GM04503 (cell line): ENCODE data around the gene SPINT2.

Source experiments
- DNase-seq: peaks from one replicate; pipeline ENCODE4 v3.0.0-alpha.2; 2012; ENCODE audit warnings: low read depth

Gene SPINT2

DNA sequence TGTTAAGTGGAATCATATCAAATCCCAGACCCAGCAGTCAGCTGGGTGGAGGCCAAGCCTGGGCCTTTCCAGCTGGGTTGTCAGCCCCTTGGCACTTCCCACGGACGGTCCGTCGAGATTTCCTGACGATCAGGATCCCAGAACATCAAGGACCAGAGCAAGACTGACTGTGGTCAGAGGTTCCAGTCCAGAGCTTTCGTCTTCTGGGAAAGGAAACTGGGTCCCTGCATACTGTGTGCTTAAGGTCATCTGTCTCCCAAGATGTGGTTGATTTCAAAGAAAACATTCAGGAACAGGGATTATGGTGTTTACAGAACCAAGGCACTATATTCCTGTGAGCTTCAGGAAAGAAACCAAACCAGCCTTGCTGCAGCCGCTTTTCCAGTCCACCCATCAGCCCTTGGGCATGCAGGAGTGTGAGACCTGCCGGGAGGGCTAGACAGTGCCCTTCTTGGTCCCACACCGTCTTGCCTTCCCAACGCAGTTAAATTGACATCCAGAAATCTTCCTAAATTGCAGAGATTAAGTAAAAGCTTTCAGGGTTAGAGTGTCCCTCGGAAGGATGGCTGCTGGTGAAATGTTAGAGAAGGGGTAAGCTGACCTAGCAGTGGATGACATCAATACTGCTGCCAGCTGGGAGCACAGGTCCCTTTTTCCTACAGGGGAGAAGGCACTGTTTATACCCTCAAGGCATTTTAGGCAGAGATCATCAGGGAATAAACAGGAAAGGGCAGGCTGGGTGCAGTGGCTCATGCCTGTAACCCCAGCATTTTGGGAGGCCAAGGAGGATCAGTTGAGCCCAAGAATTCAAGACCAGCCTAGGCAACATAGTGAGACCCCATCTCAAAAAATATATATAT is 34.7 kb downstream of the SPINT2 start:
- DNase-seq = no peak

DNA sequence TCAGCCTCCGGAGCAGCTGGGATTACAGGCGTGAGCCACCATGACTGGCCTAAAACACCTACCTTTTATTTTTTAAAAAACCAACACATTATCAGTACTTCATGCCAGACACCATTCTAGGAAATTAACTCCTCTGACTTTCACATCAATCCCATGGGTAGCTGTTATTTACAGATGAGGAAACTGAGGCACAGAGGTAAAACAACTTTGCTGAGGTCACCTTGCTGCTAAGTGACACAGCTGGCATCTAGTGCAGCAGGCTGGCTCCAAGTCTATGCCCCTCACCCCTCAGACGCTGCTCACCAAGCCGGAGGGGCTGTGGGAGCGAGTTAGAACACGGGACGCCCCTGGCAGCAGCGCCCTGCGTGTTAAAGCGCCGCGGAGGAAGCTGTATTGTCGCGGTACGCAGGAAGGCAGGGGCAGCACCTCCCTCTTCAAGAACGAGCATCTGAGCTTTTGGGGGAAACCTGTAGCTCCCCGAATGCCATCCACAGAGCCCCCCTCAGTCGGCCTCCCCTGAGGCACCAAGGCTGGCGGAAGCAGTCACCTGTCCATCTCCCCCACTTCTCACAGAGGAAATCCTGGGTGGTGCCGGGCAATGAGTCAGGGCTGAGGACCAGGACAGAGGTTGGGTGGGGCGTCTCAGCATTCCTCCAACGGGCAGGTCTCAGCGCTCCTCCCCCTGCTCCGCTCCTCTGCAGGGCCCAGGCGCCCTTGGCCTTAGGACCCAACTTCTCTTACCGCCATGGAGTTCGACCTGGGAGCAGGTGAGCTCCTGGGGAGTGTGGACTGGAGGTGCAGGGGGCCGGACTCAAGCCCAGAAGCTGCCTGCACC is 39.4 kb downstream of the SPINT2 start, which contains the start of gene C19orf33:
TSS of gene C19orf33 (plus strand) at position 735 of the 835 bp plus-strand sequence. CDS start at position 746, 11 bp downstream.
- DNase-seq = no peak

DNA sequence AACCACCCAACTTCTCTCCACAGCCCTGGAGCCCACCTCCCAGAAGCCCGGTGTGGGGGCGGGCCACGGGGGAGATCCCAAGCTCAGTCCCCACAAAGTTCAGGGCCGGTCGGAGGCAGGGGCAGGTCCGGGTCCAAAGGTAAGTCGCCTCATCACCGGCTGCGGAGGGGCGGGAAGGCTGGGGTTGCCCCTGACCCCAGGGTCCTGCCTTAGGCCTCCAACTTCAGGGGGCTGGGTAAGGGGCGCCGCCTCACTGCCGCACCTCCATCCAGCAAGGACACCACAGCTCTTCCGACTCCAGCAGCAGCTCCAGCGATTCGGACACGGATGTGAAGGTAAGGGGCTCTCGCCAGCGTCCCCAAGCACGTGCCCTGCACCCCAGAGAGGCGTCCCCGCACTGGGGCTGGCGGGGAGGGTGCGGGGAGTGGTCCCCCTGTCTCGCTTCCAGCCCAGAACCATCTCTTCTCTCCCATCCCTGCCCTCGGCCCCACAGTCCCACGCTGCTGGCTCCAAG is 40.0 kb downstream of the SPINT2 start:
- DNase-seq = no peak

DNA sequence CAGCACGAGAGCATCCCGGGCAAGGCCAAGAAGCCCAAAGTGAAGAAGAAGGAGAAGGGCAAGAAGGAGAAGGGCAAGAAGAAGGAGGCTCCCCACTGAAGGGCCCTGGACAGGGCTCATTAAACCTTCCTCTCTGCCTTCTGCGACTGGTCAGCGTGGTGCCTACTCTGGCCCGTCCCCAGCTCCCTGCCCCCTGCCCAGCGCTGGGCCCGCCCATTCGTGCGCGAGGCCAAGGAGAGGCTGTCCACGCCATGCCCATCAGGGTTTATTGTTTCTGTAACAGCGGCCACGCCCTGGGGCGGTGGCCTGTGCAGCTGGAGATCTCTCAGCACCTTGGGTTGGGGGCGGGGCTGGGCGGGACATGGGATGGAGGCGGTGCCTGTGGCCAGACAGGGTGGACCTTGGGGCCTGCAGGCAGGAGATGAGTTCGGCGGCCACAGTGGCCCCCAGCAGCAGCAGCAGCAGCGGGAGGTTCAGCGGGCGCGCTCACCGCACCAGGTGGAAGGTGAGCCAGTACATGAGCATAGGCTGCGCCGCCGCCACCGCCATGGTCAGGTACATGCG is 40.6 kb downstream of the SPINT2 start:
- DNase-seq = no peak

DNA sequence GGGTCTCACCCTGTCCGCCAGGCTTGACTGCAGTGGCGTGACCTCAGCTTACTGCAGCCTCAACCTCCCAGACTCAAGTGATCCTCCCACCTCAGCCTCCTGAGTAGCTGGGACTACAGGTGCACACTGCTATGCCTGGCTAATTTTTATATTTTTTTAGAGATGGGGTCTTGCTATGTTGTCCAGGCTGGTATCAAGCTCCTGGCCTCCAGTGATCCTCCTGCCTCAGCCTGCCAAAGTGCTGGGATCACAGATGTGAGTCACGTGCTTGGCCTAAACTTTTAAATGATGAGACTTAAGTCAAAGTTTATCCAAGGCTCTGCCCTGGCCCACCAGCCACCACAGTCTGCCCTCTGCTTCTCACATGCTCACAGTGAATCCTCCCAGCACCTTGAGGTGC is 41.9 kb downstream of the SPINT2 start:
- no peak for DNase-seq

DNA sequence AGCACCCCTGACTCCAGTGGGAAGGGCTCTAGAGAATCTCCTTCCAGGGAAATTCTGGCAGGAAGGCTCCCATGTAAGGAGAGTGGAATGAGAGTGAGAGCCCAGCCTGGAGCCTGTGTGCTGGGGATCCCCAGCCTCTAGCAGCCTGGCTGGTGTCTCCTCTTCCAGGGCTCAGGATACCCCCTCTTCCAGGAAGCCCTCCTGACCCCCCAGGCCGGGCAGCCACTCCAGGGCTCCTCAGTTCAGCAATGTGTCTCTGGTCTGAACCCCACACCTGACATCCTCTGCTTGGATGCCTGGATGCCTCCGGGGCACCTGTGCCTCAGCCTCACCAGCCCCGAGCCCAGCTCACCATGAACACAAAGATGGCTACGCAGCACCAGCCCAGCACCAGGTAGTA is 42.7 kb downstream of the SPINT2 start:
- no peak for DNase-seq

DNA sequence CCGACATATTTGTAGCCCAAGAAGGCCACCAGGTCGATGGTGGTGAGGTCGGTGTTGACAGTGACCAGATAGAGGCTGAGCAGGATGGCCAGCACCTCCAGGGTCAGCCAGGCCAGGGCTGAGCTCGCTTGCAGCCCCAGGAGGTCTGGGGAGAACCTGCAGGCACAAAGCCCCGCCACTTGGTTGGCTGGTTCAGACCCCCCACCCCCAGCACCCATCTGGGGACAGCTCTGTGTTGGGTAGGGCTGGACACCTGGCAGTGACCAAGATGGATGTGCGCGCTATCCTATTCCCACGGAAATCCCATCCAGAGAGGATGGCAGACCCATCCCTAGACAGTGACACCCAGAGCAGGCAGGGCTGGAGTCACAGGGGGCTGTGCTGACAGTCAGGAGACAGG is 43.2 kb downstream of the SPINT2 start:
- no peak for DNase-seq

DNA sequence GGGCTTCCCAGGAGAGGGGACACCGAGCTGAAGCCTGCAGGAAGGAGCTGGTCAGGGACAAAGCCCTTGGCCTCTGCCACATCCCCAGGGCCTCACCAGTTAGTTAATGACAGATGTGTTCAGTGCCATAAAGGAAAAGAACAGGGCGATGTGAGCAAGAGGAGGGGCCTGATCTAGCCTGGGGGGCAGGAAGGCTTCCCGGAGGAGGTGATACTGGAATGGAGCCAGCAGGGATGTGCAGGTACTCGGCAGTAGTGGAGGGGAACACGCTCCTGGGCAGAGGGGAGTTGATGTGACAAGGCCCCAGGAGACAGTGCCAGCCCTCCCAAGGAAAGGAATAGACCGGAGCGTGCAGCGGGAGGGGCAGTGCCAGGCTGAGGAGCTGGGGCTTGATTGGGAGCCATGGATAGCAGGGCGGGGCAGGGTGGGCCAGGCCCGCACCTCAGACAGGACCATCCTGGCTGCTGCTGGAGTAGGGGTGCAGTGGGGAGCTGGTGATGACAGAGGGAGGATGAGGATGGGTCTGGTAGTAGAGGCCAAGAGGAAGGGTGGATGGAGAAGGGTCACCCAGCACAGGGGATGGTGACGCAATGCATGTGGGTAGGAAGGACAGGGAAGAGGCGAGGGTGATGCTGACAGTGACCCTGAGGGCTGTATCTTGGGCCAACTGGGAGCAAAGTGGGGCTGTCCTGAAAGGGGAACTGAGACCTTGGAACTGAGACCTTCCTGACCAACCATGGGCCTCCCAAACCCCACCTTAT is 43.8 kb downstream of the SPINT2 start:
- no peak for DNase-seq

DNA sequence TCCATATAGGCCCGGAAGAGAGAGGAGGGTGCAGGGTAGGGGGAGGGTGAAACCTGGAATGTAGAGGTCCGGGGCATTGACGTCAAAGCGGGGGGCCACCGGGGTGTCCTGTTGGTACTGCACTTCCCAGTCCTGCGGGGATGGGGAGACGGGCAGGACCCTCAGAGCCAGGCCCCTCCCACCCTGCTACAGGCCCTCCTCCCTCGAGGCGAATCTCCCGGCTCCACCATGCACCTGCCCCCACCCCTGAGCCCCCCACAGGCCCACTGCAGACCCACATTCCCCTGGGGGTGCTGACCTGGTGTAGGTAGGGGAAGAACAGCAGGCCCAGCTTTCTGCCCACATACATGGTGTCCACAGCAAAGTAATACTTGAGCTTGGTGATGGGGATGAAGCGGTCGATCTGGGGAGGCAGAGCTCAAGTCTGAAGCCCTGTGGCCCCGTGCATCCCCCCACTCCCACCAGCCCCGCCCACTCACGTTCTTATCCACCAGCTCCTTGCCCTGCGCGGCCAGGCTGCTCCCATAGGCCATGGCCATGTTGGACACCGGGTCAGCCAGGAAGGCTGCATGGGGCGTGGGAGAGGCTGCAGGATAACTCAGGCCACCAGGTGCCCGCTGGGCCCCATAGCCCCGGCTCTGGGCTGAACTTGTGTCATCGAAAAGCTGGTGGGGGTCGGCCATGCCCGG is 44.7 kb downstream of the SPINT2 start:
- DNase-seq = no peak

DNA sequence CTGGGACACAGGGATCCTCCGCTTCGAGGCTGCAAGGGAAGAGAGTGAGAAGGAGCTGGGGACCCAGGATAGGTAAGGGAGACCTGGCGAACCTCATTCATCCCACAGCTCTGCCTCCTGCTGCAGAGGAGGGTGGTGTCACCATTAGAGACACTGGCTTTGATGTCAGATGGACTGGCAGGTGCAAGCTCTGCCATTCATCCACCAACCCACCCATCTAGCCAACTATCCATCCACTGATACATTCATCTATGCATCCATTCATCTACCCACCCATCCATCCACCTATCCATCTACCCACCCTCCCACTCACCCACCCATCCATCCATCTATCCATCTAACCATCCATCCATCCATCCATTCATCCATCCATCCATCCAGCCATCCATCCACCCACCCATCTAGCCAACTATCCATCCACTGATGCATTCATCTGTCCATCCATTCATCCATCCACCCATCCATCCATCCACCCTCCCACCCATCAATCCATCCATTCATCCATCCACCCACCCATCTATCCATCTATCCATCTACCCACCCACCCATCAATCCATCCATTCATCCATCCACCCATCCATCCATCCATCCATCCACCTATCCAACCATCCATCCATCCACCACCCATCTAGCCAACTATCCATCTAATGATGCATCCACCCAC is 45.4 kb downstream of the SPINT2 start:
- DNase-seq = no peak

DNA sequence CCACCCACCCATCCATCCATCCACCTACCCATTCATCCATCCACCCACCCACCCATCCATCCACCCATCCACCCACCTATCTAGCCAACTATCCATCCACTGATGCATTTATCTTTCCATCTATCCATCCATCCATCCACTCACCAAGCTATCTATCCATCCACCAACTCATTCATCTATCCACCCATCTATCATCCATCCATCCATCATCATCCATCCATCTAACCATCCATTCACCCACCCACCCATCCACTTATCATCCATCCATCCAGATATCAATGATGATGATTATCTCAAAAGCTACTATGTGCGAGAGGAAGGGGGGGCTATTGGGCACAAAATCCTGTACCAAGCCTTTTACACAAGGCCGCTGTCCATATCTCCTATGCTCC is 45.9 kb downstream of the SPINT2 start:
- DNase-seq = no peak

DNA sequence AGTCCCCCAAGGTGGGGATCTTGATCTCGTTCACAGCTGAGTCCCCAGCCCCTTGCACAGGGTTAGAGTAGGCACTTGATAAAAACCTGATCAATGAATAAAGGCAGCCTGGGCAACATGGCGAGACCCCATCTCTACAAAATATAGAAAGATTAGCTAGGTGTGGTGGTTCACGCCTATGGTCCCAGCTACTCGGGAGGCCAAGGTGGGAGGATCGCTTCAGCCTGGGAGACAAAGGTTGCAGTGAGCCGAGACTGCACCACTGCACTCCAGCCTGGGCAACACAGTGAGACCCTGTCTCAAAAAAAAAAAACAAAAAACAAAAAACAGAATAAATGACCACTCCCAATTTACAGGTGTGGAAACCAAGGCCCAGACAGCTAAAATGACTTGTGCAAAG is 46.6 kb downstream of the SPINT2 start:
- DNase-seq = no peak

DNA sequence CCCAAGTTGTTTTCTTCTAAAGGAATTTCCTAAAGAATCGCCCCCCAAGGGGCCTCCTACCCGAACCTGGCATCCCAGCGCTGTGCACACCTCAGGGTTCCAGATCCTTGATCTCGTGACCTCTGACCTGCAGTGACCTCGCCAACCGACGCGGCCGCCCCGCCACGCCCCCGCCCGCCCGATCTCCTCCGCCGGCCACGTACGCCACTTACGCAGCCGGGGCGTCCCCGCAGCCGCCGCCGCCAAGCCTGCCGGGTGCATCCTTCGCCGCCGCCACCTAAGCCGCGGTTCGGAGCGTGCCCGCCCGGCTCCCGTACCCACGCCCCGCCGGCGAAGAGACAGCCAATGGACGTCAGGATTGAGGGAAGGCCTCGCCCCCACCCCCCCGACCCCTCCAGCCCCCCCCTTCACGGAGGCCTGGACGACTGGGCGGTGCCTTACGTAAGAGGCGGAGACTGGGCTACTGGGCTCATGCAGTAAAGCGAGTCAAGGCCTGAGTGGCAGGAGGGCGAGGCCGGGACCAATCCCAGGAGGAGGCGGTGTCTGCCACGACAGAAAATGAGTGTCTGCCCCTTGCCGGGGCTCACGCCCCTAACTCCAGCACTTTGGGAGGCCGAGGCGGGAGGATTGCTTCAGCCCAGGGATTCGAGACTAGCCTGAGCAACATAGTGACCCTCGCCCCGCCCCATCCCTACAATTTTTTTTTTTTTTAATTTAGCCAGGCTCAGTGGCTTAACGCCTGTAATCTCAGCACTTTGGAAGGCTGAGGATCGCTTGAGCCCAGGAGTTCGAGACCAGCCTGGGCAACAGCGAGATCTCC is 51.5 kb downstream of the SPINT2 start, which contains the start of gene YIF1B:
TSS of gene YIF1B (minus strand) at position 291 of the 820 bp plus-strand sequence. CDS start at position 261, 30 bp downstream.
- peak; percentile 76 for DNase-seq

DNA sequence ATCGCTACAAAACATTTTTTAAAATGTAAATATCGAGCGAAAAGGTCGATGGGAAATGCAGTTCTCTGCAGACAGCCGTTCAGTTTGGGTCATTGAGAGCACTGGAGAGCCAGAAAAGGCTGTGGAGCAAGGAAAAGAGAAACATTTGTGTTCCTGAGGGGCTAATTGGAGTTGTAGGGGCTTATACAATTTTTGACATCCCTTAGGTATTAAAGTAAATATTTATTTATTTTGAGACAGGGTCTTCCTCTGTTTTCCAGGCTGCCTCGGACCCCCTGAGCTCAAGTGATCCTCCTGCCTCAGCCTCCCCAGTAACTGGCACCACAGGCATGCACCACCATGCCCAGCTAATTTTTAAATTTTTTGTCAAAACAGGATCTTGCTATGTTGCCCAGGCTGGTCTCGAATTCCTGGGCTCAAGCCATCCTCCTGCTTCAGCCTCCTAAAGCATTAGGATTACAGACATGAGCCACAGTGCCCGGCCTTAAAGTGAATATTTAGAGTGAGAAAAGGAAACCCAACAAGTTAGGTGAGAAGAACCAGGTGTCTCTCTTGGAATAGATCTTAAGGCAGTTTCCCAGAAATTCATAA is 52.2 kb downstream of the SPINT2 start:
- no peak for DNase-seq

DNA sequence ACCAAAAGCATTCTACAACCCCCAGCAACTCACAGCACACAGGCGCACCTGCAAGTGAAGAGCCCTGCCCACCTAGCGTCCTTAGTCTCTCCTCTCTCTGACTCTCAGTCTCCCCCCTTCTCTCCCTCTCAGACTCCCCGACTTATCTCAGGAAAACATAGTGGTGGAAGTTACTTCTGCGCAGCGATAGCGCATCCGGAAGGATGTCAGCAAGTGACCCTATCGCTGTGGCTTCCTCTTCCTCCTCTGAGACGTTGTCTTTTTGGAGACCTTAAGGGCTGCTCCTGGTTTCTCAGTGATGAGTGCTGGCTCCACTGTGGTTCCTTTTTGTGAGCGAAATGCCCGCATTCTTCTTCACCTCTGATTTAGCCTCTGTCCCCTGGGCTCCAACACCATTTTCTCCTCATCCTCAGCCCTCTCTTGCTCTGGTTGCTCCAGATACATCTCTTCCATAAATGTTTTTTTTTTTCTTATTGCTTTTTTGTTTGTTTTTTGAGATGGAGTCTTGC is 52.8 kb downstream of the SPINT2 start:
- no peak for DNase-seq

DNA sequence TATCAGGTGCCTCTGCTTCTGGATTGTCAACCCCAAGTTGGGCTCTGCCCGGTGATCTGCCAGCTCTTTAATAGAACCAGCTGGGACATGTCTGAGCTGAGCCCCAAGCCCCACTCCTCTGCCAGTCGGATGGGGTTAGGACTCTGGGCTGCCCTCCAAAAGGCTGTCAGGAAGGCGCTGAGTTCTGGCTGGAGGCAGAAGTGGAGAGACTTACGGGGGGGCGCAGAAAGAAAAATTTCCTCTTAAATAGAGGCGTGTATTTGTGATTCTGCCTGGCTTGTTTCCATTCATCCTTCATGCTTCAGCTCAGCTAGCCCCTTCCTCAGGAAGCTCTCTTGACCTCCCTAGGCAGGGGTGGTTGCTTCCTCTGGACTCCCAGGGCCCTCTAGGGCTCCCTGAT is 54.3 kb downstream of the SPINT2 start:
- no peak for DNase-seq

DNA sequence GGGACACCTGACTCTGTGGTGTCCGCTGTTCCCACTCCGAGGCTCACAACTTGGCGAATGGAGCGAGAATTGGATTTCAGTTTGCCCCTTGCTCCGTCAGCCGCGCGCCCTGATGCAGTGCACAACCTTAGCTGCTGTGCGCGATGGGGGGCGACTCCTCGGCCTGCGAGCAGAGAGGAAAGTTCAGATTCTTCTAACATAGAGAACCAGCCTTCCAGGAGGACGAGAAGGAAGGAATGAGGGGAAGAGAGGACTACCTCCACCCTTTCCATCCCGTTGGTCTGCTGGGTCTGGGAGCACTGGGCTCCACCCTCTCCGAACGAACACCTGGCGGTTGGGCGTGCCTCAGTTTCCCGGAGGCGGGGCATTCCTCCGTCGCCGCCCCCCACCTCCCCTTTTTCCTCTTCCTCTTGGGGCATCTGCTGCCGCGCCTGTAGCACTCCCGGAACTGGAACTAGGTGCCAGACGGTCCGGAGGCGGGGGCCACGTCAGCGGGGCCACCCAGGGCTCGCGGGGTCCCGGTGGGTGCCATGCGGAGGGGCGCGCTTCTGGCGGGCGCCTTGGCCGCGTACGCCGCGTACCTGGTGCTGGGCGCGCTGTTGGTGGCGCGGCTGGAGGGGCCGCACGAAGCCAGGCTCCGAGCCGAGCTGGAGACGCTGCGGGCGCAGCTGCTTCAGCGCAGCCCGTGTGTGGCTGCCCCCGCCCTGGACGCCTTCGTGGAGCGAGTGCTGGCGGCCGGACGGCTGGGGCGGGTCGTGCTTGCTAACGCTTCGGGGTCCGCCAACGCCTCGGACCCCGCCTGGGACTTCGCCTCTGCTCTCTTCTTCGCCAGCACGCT is 55.3 kb downstream of the SPINT2 start, which contains the start of gene KCNK6:
TSS of gene KCNK6 (plus strand) at position 425 of the 838 bp plus-strand sequence. CDS start at position 531, 106 bp downstream.
- DNase-seq = no peak

DNA sequence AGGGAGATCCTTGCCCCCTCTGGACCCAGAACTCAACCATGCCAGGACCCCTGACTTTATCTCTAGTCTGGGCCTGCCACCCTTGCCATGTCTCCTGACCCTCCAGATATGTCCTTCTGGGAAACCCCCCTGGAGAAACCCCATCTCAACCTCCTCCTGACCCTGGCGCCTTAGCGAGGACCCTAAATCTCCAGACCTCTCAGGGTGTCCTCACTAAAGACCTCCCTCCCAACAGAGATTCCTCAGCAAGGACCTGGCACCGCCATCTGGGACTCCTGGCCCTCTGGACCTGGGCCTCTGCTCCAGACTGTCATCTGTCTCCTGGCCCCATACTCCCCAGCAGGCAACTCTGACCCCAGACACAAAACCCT is 56.6 kb downstream of the SPINT2 start:
- no peak for DNase-seq
